ENCODE data around the gene UQCRC2. TPM values are rescaled to one million over a fixed set of nuclear protein-coding genes. Genes with fewer than 3 reads are reported as not detected.
A peak's percentile ranks its signal among the peaks of the same experiment; 100 is the strongest.
"Not testable (repeated sequence)": the region's sequence is repeated elsewhere in the genome, so short reads cannot be mapped to it uniquely, and the experiment has no call there.

UQCRC2 gene
- total RNA-seq, 1 donor from 2014 or later, result 270 TPM

DNA sequence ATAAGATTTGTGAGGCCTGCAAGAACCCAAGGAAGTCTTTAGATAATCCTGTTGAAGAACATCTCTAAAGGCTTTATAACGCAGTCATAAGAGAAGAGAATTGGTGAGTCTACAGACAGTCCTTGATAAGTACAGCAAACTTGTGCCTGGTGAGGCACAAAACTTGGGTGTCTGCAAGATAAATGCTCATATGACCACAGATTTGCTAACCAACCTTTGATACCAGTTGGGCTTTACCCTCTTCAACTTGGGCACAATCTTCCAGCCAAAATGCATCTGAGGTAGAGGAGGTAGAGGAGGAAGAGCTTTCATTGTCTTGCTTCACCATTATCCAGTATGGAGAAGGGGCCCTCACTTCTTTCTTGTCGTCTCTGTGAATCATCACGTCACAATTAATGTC, 30.9 kb downstream of the UQCRC2 start:
- ATAC-seq, result no peak

DNA sequence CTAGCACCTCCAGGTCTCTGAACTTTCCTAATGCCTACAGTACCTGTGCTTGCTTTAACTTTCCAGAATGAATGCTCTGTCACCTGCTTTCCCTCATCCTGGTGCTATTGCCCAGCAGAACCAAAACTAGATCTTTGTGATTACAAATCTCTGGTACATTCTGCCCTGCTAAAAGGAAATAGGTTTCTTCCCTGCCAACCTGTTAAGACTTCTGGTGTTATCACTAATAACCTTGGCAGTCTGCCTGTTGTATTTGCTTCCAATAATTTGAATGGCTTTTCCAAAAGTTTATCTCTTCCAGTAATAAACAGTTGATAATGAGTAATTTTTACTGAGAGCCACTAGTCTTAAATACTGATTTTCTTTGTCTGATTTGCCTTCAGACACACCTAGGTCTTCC, 32.4 kb downstream of the UQCRC2 start:
- no peak for ATAC-seq

DNA sequence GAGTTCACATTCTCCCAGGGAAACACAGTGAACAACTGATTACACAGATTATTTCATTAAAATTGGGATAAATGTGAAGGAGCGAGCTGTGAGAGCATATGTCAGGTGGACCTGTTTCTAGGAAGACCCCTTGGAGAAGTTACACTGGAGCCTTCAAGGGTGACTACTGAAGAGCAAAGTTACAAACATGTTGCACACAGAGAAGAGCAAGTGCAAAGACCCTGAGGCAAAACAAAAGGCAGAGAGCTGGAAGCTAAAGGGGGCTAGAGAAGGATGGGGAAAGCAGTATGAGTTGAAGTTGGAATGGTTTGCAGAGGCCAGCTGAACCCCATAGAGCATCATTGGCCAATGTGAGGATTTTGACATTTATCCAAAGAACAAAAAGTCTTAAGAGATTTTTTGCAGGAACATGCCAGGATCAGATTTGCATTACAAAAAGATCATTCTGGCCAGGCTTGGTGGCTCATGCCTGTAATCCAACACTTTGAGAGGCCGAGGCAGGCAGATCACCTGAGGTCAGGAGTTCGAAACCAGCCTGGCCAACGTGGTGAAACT, 33.6 kb downstream of the UQCRC2 start:
- no peak for ATAC-seq

DNA sequence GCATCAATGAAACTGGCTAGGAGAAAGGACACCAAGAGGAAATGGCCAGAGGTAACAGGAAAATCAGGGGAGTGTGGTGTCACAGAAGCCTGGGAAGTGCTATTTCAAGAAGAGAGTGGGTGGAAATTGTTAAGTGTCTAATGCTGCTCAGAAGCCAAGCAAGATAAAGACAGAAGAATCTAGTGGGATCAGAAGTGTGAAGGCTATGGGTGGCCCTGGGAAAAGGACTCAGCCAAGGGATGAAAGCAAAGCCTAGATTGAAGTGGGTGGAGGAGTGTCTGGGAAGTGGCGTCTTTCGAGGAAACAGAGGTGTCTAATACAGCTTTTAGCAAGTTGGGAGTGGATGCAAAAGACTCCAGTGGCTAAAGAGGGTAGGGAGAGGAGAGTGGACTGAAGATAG, 34.3 kb downstream of the UQCRC2 start:
- no peak for ATAC-seq

DNA sequence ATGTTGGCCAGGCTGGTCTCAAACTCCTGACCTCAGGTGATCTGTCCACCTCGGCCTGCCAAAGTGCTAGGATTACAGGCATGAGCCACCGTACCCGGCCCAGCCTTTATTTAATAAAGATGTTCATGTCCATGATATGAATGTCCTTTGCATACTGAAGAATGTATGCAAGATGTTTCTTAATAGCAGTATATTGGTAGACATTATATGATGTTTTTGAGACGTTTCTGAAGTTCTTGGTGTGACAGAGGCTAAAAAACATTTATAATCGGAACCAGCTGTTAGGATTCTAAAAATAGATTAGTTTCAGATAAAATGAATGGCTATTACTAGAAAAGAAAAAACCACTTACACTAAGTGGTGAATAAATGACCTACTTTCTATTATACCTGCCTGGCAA, 36.0 kb downstream of the UQCRC2 start:
- no peak for ATAC-seq

DNA sequence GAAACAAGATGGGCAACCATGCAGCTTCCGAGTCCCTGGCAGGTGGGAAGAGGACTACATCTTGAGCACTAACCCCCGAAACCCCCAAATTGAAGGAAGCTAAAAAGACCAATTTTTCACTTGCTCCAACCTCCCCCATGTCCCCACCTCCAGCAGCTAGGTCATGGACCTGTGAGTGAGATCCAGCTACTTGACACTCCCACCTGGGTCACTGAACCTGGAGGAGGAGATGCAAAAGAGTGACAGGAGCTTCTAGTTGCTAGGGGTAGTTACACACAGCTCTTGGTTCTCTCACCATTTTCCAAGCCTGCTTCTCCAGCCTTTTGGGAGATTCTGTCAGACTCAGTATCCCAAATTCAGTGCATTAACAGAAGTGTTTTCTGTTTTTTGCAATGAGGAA, 36.6 kb downstream of the UQCRC2 start:
- ATAC-seq, result peak; percentile 23

DNA sequence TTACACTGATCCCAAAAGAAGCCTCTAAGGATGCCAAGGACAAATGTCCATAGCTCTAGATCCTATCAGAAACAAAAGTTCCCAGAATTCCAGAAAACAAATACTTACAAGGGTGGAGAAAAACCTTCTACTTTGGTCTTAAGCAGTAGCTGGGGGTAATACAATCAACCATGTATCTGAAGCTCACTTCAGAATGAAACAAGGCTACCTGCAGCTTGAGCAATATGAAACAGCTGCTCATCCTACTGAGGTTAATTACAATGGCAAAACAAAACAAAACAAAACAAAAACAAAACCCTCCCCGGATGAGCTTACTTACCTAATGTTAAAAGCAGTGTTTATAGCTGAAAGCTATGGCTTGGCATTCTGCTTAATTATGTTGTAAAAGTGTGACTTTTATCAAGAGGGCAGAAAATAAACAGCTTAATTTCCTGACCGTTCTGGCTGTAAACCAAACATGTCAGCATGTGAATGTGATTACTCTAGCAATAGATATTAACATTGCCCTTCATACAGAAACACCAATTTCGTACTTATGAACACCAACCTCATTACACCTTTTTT, 37.3 kb downstream of the UQCRC2 start:
- no peak for ATAC-seq

DNA sequence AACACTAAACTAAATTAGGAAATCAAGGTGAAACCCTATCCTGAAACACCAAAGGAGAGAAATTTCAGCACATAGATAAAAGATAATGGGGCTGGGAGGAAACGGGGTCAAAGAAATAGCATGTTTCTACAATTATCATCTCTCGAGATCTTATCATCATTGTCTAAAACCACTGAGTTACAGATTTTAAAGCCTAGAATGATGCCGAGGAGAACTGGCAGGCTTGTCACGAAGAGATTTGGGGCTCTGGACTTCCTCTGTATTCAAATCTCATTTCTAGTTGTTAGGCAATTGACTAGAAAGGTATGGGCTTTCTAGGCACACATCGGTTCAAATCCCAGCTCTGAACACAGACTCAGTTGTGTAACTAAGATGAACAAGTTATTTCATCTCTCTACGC, 38.5 kb downstream of the UQCRC2 start:
- no peak for ATAC-seq

DNA sequence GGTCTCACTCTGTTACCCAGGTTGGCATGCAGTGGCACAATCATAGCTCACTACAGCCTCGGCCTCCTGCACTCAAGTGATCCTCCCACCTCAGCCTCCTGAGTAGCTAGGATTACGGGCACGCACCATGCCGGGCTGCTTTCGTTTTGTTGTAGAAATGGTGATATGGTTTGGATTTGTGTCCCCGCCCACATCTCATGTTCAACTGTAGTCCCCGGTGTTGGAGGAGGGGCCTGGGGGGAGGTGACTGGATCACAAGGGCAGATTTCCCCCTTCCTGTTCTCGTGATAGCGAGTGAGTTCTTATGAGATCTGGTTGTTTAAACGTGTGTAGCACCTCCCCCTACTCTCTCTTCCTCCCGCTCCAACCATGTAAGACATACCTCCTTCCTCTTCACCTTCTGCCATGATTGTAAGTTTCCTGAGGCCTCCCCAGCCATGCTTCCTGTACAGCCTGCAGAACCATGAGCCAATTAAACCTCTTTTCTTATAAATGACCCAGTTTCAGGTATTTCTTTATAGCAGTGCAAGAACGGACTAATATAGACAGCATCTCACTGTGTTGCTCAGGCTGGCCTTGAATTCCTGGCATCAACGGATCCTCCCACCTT, 41.8 kb downstream of the UQCRC2 start:
- ATAC-seq, result no peak

DNA sequence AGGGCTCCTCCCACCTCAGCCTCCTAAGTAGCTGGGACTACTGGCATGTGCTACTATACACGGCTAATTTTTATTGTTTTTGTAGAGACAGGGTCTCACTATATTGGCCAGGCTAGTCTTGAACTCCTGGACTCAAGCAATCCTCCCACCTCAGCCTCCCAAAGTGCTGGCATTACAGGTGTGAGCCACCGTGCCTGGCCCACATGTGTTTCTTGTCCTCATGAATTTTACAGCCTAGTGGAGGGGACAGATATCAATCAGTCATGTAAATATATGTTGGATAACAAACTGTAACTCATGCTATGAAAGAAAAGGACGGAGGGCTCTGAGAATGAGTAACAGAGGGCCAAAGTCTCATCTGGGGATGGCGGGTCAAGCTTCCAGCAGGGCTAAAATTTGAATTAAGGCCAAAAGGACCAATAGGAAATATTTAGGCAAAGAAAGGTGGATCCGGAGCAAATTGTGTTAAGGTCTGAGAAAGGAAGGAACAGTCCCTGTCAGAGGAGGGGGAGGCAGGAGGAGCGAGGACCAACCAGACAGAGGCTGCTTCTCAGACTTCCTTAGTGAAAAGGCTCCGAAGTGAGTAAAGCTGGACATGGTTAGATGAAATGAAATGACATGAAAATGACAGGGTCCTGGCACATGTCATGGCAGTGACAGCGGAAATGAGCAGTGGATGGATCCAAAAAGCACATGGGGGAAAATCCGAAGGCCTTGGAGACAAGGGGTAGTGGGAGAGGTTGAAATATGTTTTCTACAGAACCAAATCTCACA, 43.9 kb downstream of the UQCRC2 start:
- no peak for ATAC-seq

DNA sequence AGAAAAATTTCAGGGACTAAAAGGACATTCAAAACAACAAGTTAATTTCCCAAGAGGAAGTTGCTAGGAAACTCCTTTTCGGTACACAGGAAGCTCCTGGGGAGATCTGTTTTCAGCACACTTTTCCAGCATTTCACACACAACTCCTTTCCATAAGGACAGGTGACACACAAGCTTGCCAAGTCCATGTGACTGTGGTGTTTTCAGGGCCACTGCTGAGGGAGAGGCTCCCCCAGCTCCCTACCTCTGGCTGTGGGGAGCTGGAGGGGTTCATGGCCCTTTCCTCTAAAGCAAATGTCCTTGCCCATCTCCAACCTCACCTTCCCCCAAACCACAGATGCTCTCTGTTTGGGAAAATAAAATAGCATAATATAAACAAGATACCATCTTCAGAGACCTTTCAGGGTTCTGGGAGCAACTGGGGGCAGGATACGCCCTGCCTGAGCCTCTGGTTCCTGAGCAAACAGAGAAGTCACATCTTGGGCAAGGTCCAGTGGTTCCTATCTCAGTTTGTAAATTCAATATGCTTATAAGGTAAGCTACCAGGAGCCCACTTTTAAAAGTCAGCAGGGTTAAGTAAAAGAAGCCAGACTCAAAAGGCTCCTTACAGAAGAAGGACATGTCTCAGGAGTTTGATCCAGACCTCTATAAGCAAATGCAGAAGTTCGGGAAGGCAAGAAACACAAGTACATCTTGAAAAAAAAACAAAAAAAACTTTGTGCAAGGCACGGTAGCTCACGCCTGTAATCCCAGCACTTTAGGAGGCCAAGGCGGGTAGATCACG, 44.7 kb downstream of the UQCRC2 start:
- ATAC-seq, result no peak

DNA sequence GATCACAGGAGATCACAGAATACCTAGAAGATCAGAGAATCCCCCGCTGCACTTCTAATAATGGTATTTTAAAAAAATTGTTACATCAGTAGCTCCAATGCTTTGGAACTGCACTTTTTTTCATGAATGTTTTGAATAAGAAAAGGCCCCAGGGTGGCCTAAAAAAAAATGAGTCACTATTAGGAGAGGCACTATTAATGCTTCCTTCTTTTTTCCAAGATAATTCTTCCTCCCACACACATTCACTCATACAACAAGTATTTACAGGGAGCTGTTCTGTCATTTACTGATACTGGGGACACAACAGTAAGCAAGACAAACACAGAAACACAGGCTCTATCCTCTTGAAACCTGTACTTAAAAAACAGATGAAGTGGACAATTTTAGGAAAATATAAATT, 48.4 kb downstream of the UQCRC2 start:
- ATAC-seq, result peak; percentile 52

DNA sequence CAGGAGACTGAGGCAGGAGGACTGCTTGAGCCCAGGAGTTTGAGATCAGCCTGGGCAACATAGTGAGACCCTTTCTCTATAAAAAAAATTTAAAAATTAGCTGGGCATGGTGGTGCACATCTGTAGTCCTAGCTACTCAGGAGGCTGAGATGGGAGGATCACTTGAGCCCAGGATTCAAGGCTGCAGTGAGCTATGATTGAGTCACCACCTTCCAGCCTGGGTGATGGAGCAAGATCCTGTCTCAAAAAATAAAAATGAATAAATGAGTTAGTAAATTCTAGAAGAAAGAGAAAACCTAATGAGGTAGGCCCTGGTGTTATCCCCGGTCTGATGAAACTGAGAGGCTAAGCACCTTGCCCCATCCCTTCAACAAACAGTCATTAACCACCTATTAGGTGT, 48.9 kb downstream of the UQCRC2 start:
- ATAC-seq, result not testable (repeated sequence)

DNA sequence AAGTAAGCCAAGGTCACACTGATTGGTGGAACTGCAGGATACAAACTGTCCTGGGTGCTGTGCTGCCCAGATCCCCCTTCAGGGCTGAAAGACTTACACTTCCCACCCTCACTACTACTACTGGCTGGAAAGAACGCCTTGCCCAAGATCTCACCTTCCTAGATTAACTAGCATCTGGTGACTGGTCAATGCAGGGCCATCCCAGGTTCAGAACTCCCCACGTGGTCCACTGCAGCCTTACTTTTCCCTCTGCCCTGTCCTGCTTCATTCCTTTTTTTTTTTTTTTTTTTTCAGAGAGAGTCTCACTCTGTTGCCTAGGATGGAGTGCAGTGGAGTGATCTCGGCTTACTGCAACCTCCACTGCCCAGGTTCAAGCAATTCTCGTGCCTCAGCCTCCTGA, 50.0 kb downstream of the UQCRC2 start:
- ATAC-seq, result no peak

DNA sequence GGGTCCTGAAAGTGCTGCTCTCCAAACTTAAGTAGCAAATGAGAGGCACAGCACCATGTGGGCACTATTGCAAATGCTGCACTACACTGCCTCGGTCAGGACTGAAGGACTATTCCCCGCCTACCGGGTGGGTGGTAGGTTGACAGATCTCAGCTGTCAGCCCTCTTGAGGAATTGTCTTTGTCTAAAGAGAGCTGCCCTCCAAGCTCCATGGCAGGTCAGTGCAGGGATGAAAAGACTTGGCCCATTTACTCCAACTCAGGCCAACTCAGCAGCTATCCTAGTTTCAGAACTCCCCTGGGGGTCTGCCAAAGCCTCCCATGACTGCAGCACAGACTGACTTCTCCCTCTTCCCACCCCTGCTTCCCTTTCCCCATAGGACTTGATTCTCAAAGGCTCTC, 51.2 kb downstream of the UQCRC2 start:
- ATAC-seq, result no peak

DNA sequence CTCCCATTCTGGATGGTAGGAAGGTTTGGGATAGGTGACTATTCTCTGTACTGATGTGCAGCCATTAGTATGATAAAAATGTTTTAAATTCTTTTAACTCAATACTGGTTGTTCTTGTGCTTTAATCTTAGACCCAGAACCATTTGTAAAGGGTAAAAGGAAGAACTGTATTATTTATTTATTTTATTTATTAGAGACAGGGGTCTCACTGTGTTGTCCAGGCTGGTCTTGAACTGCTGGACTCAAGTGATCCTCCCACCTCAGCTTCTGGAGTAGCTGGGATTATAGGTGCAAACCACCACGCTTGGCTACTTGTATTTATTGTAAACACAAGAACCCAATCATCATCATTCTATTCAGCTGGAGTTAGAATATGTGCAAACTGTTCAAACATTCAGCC, 52.6 kb downstream of the UQCRC2 start:
- no peak for ATAC-seq

DNA sequence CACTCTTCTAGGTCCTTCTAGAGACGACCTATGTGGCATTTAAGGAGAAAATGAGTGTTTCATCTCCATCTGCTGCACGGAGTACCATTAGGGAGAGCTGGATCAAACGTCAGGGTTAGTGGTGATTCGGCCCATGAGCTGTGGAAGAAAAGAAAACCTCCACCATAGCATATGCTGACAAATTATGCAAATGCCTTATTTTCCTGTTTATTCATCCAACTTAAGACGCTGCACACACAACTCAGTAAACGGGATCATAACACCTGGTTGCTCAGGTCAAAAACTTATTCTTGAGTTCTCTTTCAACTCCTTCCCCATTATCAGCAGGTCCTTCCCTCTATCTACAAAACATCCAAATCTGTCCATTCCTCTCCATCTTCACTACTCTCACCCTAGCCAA, 53.5 kb downstream of the UQCRC2 start:
- no peak for ATAC-seq

DNA sequence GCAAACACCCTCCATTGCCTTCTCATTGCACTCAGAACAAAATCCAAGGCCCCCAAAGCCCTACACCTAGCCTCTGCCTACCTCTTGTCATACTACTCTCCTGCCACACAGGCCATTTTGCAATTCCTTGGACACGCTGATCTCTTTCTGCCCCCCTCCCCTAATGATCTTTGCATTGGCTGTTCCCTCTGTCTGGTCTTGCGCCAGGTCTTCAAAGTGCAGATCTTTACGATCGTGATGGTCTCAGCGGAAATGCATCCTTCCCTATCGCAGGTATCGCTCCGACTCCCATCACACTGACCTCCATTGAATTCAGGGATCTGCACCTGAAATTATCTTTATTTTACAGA, 54.0 kb downstream of the UQCRC2 start:
- ATAC-seq, result no peak

DNA sequence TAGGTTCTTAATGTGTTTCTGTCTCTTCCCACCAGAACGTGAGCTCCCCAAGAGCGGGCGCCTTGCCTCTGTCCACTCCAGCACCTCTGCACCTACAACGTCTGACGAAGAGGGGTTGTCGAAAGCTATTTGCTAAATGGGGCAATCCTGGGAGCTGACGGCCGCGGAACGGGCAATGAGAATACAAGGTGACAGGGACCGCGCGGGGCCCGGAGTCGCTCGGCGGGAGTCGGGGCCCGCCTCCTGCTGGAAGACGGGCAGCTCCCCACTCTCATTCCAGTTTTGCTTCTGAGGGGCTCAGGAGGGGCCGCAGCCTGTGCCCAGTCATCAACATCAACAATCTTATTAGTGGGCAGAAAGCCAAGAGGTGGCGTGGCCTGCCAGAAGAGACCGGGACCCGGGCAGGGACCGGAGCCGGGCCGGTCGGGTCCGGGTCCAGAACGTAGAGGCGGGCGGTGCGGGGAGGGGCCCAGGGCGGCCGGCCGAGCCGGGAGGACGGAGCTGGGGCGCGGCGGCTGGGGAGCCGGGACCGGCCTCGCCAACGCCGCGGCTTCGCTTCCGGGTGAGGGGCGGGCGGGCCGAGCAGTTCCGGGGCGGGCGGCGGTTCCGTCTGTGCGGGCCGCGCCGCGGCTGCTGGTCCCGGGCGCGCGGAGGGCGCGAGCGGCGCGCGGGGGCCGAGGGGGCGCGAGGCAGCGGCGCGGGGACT, 54.5 kb downstream of the UQCRC2 start, which contains the start of gene MOSMO:
MOSMO (plus strand) TSS at position 603 of the 706 bp plus-strand sequence. CDS start 191 bp downstream, outside the sequence.
- ATAC-seq, result peak; percentile 85

DNA sequence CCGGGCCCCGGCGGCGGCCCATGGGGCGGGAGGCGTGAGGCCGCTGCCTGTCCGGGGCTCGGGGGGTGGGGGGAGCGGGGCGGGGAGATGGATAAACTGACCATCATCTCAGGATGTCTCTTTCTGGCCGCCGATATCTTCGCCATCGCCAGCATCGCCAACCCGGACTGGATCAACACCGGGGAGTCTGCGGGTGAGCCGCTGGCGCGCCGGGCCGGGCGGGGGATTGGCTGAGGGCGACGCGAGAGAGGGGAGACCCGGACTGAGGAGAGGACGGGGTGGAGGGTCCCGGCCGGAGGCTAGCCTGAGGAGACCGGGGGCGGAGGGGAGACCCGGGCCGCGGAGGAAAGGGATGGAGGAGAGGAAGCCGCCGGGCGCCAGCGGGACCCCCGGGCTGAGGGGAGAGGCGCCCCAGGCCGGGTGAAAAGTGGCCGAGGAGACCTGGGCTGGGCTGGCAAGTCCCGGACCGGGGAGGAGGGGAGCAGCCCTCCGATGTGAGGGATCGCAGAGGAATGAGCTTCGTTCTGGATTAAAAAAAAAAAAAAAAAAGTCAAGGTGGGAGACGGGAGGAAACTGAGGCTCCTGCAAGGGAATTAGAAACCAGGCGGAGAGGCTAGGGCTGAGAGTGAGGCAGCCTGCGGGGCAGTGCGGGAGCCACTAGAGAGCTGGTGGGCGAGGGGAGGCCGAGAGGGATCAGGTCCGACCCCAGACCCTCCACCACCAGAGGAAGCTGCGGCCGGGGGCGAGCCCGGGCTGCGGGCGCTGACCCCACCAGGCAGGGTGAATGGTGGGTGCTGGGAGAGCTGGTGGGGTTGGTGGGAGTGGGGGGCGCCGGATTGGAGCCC, 55.3 kb downstream of the UQCRC2 start:
- ATAC-seq, result peak; percentile 21

DNA sequence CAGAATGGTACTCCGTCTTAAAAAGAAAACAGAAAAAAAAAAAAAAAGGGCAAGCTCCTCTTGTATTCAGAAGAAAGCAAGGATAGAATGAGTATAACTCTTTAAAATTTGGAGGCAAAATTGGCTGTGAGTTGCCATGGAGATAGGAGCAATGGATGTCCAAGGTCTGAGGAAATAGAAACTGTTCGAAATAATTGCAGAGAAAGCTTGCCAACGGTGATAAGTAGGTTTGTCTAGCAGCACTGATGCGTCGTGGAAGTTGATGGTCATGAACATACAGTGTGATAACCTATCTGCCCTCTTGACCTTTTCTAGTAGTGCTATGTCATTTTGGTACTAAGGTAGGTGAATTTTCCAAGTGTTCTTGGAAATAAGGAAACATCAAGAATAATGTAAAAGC, 57.7 kb downstream of the UQCRC2 start:
- ATAC-seq, result no peak
